Osteoblast (primary cell): ENCODE results near the gene TGM3. TPM values are rescaled to one million over a fixed set of nuclear protein-coding genes. Genes with fewer than 3 reads are reported as not detected.

ENCODE experiments used
- DNase-seq: peaks from one replicate; pipeline ENCODE4 v3.0.0; 2011; ENCODE audit warnings: low spot score, mixed read lengths; ENCODE audit not compliant: insufficient read length; ENCODE audit errors: missing footprints
- H2AFZ ChIP-seq: 2 replicates; pipeline ENCODE4 v1.6.0; 2011; ENCODE audit warnings: mild to moderate bottlenecking, low read length
- H3K27ac ChIP-seq: 2 replicates; pipeline ENCODE4 v1.5.1; 2011; ENCODE audit warnings: mild to moderate bottlenecking, low read depth, low read length, moderate library complexity
- H3K27me3 ChIP-seq: 2 replicates; pipeline ENCODE4 v1.6.0; 2012; ENCODE audit warnings: mild to moderate bottlenecking, control low read depth, inconsistent platforms, low read length, moderate library complexity; ENCODE audit not compliant: insufficient read depth
- H3K36me3 ChIP-seq: 2 replicates; pipeline ENCODE4 v1.5.1; 2011; ENCODE audit warnings: mild to moderate bottlenecking, low read length, control low read depth, moderate library complexity; ENCODE audit not compliant: insufficient read depth
- H3K4me1 ChIP-seq: 2 replicates; pipeline ENCODE4 v1.5.1; 2011; ENCODE audit warnings: mild to moderate bottlenecking, low read length, control low read depth, moderate library complexity; ENCODE audit not compliant: insufficient read depth
- H3K4me2 ChIP-seq: 2 replicates; pipeline ENCODE4 v1.6.0; 2011; ENCODE audit warnings: mild to moderate bottlenecking, low read length; ENCODE audit not compliant: insufficient read depth
- H3K4me3 ChIP-seq: fragments of 200-600 bp; sonication (generic); 3 replicates; pipeline ENCODE4 v1.5.1; 2012; ENCODE audit warnings: mild to moderate bottlenecking, low read length, inconsistent platforms; ENCODE audit not compliant: insufficient read depth
- H3K79me2 ChIP-seq: 2 replicates; pipeline ENCODE4 v1.6.0; 2012; ENCODE audit warnings: mild to moderate bottlenecking, low read length, control low read depth, inconsistent platforms; ENCODE audit not compliant: insufficient read depth
- H3K9me3 ChIP-seq: 2 replicates; pipeline ENCODE4 v1.5.1; 2011; ENCODE audit warnings: low read depth, low read length, control low read depth
- H4K20me1 ChIP-seq: 2 replicates; pipeline ENCODE4 v1.6.0; 2012; ENCODE audit warnings: mild to moderate bottlenecking, low read length, control low read depth; ENCODE audit not compliant: insufficient read depth
- CTCF ChIP-seq: IDR thresholded peaks from 2 replicates; pipeline ENCODE4 v1.5.1; 2011; ENCODE audit warnings: mild to moderate bottlenecking, low read depth, low read length, moderate library complexity; ENCODE audit errors: extremely low read depth
- total RNA-seq: library from RNA; depleted of rRNA; stranded (reverse); fragments of >200 nt; gene quantifications from 2 replicates; pipeline ENCODE4 v1.2.3, GENCODE V29; 2012

Gene TGM3
- total RNA-seq, 1 donor: not detected

GRCh38 chr20:2283706-2284423, 11.9 kb upstream of the TGM3 start:
- no peak for TF ChIP-seq CTCF
- Histone ChIP-seq H4K20me1 (no peaks in the 10 kb centered on the region), H3K4me1 (no peaks in the 10 kb centered on the region), H3K27me3 (peaks cover 3% of the 10 kb centered on the region), H3K4me2 (no peak overlapping the region), H3K27ac (no peak overlapping the region), H3K4me3 (no peak overlapping the region), H3K36me3 (no peaks in the 10 kb centered on the region), H3K79me2 (no peaks in the 10 kb centered on the region), H3K9me3 (no peaks in the 10 kb centered on the region), H2AFZ (no peak overlapping the region)
- no peak for DNase-seq

- no peak for TF ChIP-seq CTCF
- Histone ChIP-seq H3K9me3 (no peaks in the 10 kb centered on the region), H2AFZ (no peak overlapping the region), H3K36me3 (no peaks in the 10 kb centered on the region), H3K27ac (no peak overlapping the region), H3K4me2 (no peak overlapping the region), H3K4me1 (no peaks in the 10 kb centered on the region), H3K79me2 (no peaks in the 10 kb centered on the region), H3K27me3 (no peaks in the 10 kb centered on the region), H4K20me1 (no peaks in the 10 kb centered on the region), H3K4me3 (no peak overlapping the region)
- DNase-seq: no peak
Observed at GRCh38 chr20:2285193-2285592, 10.6 kb upstream of the TGM3 start.

GRCh38 chr20:2285613-2286012, 10.2 kb upstream of the TGM3 start:
- H4K20me1 ChIP-seq: no peaks in the 10 kb centered on the region
- no peak overlapping the region for H3K27ac ChIP-seq
- H2AFZ ChIP-seq: no peak overlapping the region
- no peaks in the 10 kb centered on the region for H3K27me3 ChIP-seq
- TF ChIP-seq CTCF: no peak
- H3K36me3 ChIP-seq: no peaks in the 10 kb centered on the region
- no peaks in the 10 kb centered on the region for H3K9me3 ChIP-seq
- DNase-seq: no peak
- H3K79me2 ChIP-seq: no peaks in the 10 kb centered on the region
- no peaks in the 10 kb centered on the region for H3K4me1 ChIP-seq
- H3K4me2 ChIP-seq: no peak overlapping the region
- no peak overlapping the region for H3K4me3 ChIP-seq

- no peaks in the 10 kb centered on the region for H3K9me3 ChIP-seq
- no peak overlapping the region for H3K4me3 ChIP-seq
- TF ChIP-seq CTCF: no peak
- no peaks in the 10 kb centered on the region for H3K79me2 ChIP-seq
- H3K4me2 ChIP-seq: no peak overlapping the region
- no peaks in the 10 kb centered on the region for H3K36me3 ChIP-seq
- no peak for DNase-seq
- no peaks in the 10 kb centered on the region for H3K27me3 ChIP-seq
- H4K20me1 ChIP-seq: no peaks in the 10 kb centered on the region
- no peak overlapping the region for H3K27ac ChIP-seq
- H3K4me1 ChIP-seq: no peaks in the 10 kb centered on the region
- H2AFZ ChIP-seq: no peak overlapping the region
Observed at GRCh38 chr20:2287504-2287903, 8.3 kb upstream of the TGM3 start.
